ENCODE results near the gene ATG4A.

DNA sequence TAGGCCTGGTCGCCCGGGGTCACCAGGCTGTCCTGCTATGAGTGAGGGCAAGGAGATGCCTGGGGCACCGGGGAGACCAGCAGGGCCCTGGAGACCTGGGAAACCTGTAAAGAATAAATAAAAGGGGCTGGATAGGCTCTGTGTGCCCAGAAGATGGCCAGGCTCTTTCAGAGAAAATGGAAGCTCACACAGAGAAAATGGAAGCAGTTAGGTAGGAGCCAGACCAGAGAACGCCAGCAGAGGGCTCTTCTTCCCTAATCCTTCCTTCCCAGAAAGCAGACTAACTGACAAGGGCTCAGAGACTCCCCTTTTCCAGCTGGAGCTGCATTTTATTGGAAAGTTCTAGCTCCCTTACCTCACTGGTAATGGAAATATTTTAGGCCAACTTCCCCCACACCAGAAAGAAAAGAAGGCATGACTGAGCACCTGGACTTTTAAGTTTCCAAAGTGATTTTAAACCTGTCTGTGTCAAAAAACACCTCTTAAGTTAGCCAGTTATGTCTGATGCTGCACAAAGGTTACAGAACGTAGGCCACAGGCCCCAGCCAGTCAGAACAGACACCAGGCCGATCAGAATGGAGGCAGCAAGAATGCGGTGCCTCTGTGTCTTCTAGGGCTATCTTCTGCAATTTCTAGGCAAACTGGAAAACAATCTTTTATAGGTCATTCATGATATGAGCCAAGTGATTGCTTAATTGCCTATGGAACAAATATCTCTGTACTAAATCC, 74.0 kb downstream of the ATG4A start:
- no peak for TF ChIP-seq TSHZ1 (CRISPR knock-in tag; IDR thresholded peaks at IDR 0.05)
- TF ChIP-seq SIX5 (IDR thresholded peaks at IDR 0.05; ENCODE audit: borderline replicate concordance in 1 of 2, insufficient read depth in 1 of 2, low read depth in 1 of 2, low read length in 2 of 2): no peak
- TF ChIP-seq, protein P1, sequence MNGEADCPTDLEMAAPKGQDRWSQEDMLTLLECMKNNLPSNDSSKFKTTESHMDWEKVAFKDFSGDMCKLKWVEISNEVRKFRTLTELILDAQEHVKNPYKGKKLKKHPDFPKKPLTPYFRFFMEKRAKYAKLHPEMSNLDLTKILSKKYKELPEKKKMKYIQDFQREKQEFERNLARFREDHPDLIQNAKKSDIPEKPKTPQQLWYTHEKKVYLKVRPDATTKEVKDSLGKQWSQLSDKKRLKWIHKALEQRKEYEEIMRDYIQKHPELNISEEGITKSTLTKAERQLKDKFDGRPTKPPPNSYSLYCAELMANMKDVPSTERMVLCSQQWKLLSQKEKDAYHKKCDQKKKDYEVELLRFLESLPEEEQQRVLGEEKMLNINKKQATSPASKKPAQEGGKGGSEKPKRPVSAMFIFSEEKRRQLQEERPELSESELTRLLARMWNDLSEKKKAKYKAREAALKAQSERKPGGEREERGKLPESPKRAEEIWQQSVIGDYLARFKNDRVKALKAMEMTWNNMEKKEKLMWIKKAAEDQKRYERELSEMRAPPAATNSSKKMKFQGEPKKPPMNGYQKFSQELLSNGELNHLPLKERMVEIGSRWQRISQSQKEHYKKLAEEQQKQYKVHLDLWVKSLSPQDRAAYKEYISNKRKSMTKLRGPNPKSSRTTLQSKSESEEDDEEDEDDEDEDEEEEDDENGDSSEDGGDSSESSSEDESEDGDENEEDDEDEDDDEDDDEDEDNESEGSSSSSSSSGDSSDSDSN (IDR thresholded peaks at IDR 0.05; ENCODE audit: borderline replicate concordance in 1 of 2, low read depth in 2 of 2, low read length in 2 of 2): no peak
- TF ChIP-seq HDGF (IDR thresholded peaks at IDR 0.05): no peak
- TF ChIP-seq KDM1A (IDR thresholded peaks at IDR 0.05): no peak

Measured in K562 (cell line).